MM.1S (cell line): ENCODE results near the gene PDE10A.

ENCODE experiments used
- EZH2 ChIP-seq: fragments of 300-600 bp; sonication (generic); optimal IDR thresholded peaks from 2 replicates; pipeline ENCODE3; 2017; ENCODE audit warnings: low read depth, mild to moderate bottlenecking, antibody characterized with exemption, low read length, mixed read lengths
- EZH2phosphoT487 ChIP-seq: fragments of 300-600 bp; sonication (generic); IDR thresholded peaks from 2 replicates; pipeline ENCODE4 v1.6.1; 2018; ENCODE audit warnings: antibody characterized with exemption, low read length
- TF ChIP-seq, protein P1 (sequence below): fragments of 300-600 bp; sonication (generic); IDR thresholded peaks from 2 replicates; pipeline ENCODE4 v1.5.1; 2016; ENCODE audit warnings: antibody characterized with exemption, low read length, mixed read lengths

DNA sequence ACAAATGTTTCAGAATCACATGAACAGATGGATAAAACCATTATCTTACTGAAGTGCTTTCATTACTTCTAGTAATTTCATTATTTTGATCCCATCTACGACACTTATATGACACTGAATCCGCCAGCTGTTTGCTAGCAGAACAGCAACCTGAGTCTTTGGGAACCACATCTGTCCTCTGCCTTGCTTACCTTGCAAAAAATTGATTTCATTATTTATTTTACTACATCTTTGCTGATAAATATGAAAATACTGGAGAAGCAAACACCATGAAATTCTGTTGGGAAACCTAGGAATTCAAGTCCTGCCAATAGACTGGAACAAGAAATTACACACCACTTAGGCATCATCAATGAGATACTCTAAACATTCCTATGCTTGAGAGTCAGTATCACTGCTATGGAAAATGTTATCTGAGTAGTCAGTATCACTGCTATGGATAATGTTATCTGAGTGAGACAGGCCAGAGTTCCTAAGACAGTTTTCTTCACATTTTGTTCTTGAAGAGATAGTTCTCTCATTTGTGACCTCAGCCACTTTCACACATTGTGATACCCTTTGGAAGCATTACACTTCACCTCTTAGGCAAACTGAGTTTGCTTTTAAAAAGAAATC is 91.9 kb downstream of the PDE10A start:
- TF ChIP-seq EZH2phosphoT487 (no peak), EZH2 (no peak)
- TF ChIP-seq, protein P1, sequence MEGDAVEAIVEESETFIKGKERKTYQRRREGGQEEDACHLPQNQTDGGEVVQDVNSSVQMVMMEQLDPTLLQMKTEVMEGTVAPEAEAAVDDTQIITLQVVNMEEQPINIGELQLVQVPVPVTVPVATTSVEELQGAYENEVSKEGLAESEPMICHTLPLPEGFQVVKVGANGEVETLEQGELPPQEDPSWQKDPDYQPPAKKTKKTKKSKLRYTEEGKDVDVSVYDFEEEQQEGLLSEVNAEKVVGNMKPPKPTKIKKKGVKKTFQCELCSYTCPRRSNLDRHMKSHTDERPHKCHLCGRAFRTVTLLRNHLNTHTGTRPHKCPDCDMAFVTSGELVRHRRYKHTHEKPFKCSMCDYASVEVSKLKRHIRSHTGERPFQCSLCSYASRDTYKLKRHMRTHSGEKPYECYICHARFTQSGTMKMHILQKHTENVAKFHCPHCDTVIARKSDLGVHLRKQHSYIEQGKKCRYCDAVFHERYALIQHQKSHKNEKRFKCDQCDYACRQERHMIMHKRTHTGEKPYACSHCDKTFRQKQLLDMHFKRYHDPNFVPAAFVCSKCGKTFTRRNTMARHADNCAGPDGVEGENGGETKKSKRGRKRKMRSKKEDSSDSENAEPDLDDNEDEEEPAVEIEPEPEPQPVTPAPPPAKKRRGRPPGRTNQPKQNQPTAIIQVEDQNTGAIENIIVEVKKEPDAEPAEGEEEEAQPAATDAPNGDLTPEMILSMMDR: no peak
